Measurements from ENCODE around the gene KRTAP10-3.

Gene KRTAP10-3

GRCh38 chr21:44549525-44550211, 8.9 kb downstream of the KRTAP10-3 start:
- peaks cover 22% of the 10 kb centered on the region for H3K4me1 Mint-ChIP-seq (ENCODE audit: low read depth)
- no peaks in the 10 kb centered on the region for H3K27me3 Mint-ChIP-seq
- H3K27ac Mint-ChIP-seq, result no peak overlapping the region
- H3K9me3 Mint-ChIP-seq, result peaks cover 30% of the 10 kb centered on the region
- peaks cover 22% of the 10 kb centered on the region for H3K36me3 Mint-ChIP-seq (ENCODE audit: low read depth)
- H3K4me3 Mint-ChIP-seq, result no peak overlapping the region

- Mint-ChIP-seq H3K27ac (no peak overlapping the region), H3K27me3 (no peaks in the 10 kb centered on the region)
Observed at GRCh38 chr21:44548922-44549321, 9.7 kb downstream of the KRTAP10-3 start.

GRCh38 chr21:44548381-44548780, 10.2 kb downstream of the KRTAP10-3 start:
- H3K36me3 Mint-ChIP-seq (ENCODE audit: low read depth), result peaks cover 22% of the 10 kb centered on the region
- H3K27ac Mint-ChIP-seq, result peak overlapping the region; percentile 66
- peak overlapping the region; percentile 69 for H3K4me3 Mint-ChIP-seq
- H3K9me3 Mint-ChIP-seq, result peaks cover 27% of the 10 kb centered on the region
- H3K27me3 Mint-ChIP-seq, result no peaks in the 10 kb centered on the region
- H3K4me1 Mint-ChIP-seq (ENCODE audit: low read depth), result peaks cover 22% of the 10 kb centered on the region

More at GRCh38 chr21:44548922-44549321, 9.7 kb downstream of the KRTAP10-3 start:
- Mint-ChIP-seq H3K4me1 (ENCODE audit: low read depth) (peaks cover 22% of the 10 kb centered on the region), H3K36me3 (ENCODE audit: low read depth) (peaks cover 22% of the 10 kb centered on the region), H3K4me3 (no peak overlapping the region), H3K9me3 (peaks cover 30% of the 10 kb centered on the region)

- peak overlapping the region; percentile 88 for H3K27ac Mint-ChIP-seq
- H3K36me3 Mint-ChIP-seq (ENCODE audit: low read depth), result peaks cover 22% of the 10 kb centered on the region
- H3K4me1 Mint-ChIP-seq (ENCODE audit: low read depth), result peaks cover 22% of the 10 kb centered on the region
- H3K4me3 Mint-ChIP-seq, result peak overlapping the region; percentile 69
- H3K27me3 Mint-ChIP-seq, result no peaks in the 10 kb centered on the region
- peaks cover 21% of the 10 kb centered on the region for H3K9me3 Mint-ChIP-seq
Observed at GRCh38 chr21:44547656-44548331, 10.8 kb downstream of the KRTAP10-3 start.

GRCh38 chr21:44544566-44544965, 14.0 kb downstream of the KRTAP10-3 start:
- Mint-ChIP-seq H3K27me3 (no peaks in the 10 kb centered on the region), H3K4me1 (ENCODE audit: low read depth) (peaks cover 22% of the 10 kb centered on the region), H3K9me3 (peaks cover 21% of the 10 kb centered on the region), H3K4me3 (no peak overlapping the region), H3K36me3 (ENCODE audit: low read depth) (peaks cover 19% of the 10 kb centered on the region), H3K27ac (no peak overlapping the region)

GRCh38 chr21:44542716-44543115, 15.9 kb downstream of the KRTAP10-3 start:
- Mint-ChIP-seq H3K4me1 (ENCODE audit: low read depth) (peaks cover 9% of the 10 kb centered on the region), H3K9me3 (peaks cover 19% of the 10 kb centered on the region), H3K4me3 (no peak overlapping the region), H3K27me3 (no peaks in the 10 kb centered on the region), H3K36me3 (ENCODE audit: low read depth) (peaks cover 18% of the 10 kb centered on the region), H3K27ac (no peak overlapping the region)

GRCh38 chr21:44540741-44541288, 17.8 kb downstream of the KRTAP10-3 start:
- no peaks in the 10 kb centered on the region for H3K4me1 Mint-ChIP-seq (ENCODE audit: low read depth)
- H3K27ac Mint-ChIP-seq, result no peak overlapping the region
- no peaks in the 10 kb centered on the region for H3K27me3 Mint-ChIP-seq
- peaks cover 6% of the 10 kb centered on the region for H3K9me3 Mint-ChIP-seq
- no peak overlapping the region for H3K4me3 Mint-ChIP-seq
- peaks cover 5% of the 10 kb centered on the region for H3K36me3 Mint-ChIP-seq (ENCODE audit: low read depth)

- Mint-ChIP-seq H3K36me3 (ENCODE audit: low read depth) (no peaks in the 10 kb centered on the region), H3K27ac (no peak within 1 kb of the TSS), H3K4me1 (ENCODE audit: low read depth) (no peaks in the 10 kb centered on the region), H3K27me3 (no peaks in the 10 kb centered on the region), H3K4me3 (no peak within 1 kb of the TSS), H3K9me3 (no peaks in the 10 kb centered on the region)
Observed at GRCh38 chr21:44539991-44540666, 18.5 kb downstream of the KRTAP10-3 start, which contains the start of gene KRTAP10-1. Gene KRTAP10-1, minus strand, starts transcription at chr21:44540195. Its CDS starts 45 bp downstream, at chr21:44540150.

- Mint-ChIP-seq H3K4me3 (no peak overlapping the region), H3K27ac (no peak overlapping the region), H3K36me3 (ENCODE audit: low read depth) (no peaks in the 10 kb centered on the region), H3K4me1 (ENCODE audit: low read depth) (no peaks in the 10 kb centered on the region), H3K27me3 (no peaks in the 10 kb centered on the region), H3K9me3 (no peaks in the 10 kb centered on the region)
Observed at GRCh38 chr21:44539046-44539445, 19.5 kb downstream of the KRTAP10-3 start.

- Mint-ChIP-seq H3K4me3 (no peak overlapping the region), H3K4me1 (ENCODE audit: low read depth) (no peaks in the 10 kb centered on the region), H3K27ac (no peak overlapping the region)
Observed at GRCh38 chr21:44537930-44538911, 20.4 kb downstream of the KRTAP10-3 start.

GRCh38 chr21:44535963-44536362, 22.6 kb downstream of the KRTAP10-3 start:
- H3K36me3 Mint-ChIP-seq (ENCODE audit: low read depth), result no peaks in the 10 kb centered on the region
- H3K27ac Mint-ChIP-seq, result no peak overlapping the region
- H3K4me3 Mint-ChIP-seq, result no peak overlapping the region
- no peaks in the 10 kb centered on the region for H3K27me3 Mint-ChIP-seq
- no peaks in the 10 kb centered on the region for H3K4me1 Mint-ChIP-seq (ENCODE audit: low read depth)
- no peaks in the 10 kb centered on the region for H3K9me3 Mint-ChIP-seq

More at GRCh38 chr21:44537930-44538911, 20.4 kb downstream of the KRTAP10-3 start:
- H3K27me3 Mint-ChIP-seq, result no peaks in the 10 kb centered on the region
- H3K36me3 Mint-ChIP-seq (ENCODE audit: low read depth), result no peaks in the 10 kb centered on the region
- no peaks in the 10 kb centered on the region for H3K9me3 Mint-ChIP-seq

- H3K27ac Mint-ChIP-seq, result no peak overlapping the region
Observed at GRCh38 chr21:44534688-44535087, 23.9 kb downstream of the KRTAP10-3 start.

GRCh38 chr21:44533891-44534627, 24.5 kb downstream of the KRTAP10-3 start:
- Mint-ChIP-seq H3K4me3 (no peak overlapping the region), H3K9me3 (no peaks in the 10 kb centered on the region)

More at GRCh38 chr21:44534688-44535087, 23.9 kb downstream of the KRTAP10-3 start:
- no peaks in the 10 kb centered on the region for H3K4me1 Mint-ChIP-seq (ENCODE audit: low read depth)
- no peaks in the 10 kb centered on the region for H3K9me3 Mint-ChIP-seq
- H3K4me3 Mint-ChIP-seq, result no peak overlapping the region
- no peaks in the 10 kb centered on the region for H3K27me3 Mint-ChIP-seq
- no peaks in the 10 kb centered on the region for H3K36me3 Mint-ChIP-seq (ENCODE audit: low read depth)

More at GRCh38 chr21:44533891-44534627, 24.5 kb downstream of the KRTAP10-3 start:
- Mint-ChIP-seq H3K27me3 (no peaks in the 10 kb centered on the region), H3K36me3 (ENCODE audit: low read depth) (no peaks in the 10 kb centered on the region), H3K27ac (no peak overlapping the region), H3K4me1 (ENCODE audit: low read depth) (no peaks in the 10 kb centered on the region)

Measured in stimulated activated naive CD8-positive, alpha-beta T cell treated with anti-CD3 and anti-CD28 coated beads, Interleukin-15, Interleukin-2, amounts not matched to agents 100 ng/mL and 50 ng/mL, for 24 hours (primary cell).